GM10266 (cell line): Measurements from ENCODE around the gene UCP1.
A peak's percentile ranks its signal among the peaks of the same experiment; 100 is the strongest.

Experiments used
- DNase-seq: peaks from one replicate; pipeline ENCODE4 v3.0.0; 2012; ENCODE audit errors: extremely low spot score
- CTCF ChIP-seq: IDR thresholded peaks from 2 replicates; pipeline ENCODE4 v1.5.1; 2012; ENCODE audit warnings: mild to moderate bottlenecking, low read depth; ENCODE audit not compliant: control insufficient read depth, insufficient read depth; ENCODE audit errors: missing control alignments

UCP1 gene

GRCh38 chr4:140568507-140569306 lies at the start of gene UCP1:
Gene UCP1 (minus strand): TSS chr4:140568961. CDS start chr4:140568729, 232 bp downstream.
- TF ChIP-seq CTCF = no peak
- DNase-seq = no peak

DNA sequence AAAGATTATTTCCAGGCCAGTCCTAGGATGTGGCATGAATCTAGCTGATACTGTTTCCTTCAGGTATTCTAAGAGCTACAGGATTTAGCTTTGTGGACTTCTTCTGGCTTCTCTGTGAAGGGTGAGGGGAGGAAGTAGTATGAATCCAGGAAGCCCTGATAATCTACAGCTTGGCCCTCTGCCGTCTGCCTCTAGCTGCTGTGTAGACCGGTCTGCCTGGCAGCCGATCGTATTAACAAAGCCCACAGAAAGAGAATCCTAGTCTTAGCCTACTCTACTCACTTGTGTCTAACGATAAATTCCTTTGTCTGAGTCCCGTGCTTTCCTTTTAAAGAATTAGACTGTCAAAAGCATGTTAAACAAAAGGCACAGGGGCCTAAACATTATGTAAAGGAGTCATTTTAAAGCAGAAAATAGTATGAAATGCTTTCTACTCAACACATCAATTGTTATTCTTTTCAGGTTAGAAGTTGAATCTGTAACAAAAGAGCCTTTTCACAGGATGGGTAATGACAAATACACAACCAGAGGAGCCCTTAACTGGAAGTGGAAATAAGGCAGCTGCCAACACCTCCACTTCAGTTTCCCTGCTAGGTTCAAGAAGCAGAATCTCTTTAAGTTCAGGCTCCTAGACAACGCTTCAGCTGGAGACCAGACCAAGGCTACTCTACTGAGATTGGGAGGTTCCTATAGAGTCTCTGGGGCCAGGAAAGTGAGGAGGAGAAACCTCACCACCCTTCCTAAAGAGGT lies 48.9 kb upstream of the UCP1 start:
- no peak for DNase-seq
- TF ChIP-seq CTCF = no peak

DNA sequence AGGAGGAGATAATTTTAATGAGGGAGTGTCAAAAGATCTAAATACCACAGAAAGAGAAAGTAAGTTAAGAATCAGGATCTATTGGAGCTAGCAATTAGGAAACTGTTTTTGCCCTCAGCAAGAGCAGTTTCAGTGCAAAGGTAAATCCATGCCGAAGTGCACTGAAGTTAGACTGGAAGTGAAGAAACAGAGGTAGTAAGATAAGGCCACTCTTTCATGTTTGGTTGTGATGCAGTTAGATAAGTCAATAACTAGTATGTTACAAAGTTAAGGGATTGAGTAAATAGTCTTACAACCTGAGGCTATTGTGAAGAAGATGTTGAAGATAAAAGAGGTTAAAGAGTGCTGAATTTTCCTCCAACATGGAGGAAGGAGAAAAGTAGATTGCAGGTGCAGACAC lies 46.7 kb upstream of the UCP1 start:
- no peak for TF ChIP-seq CTCF
- no peak for DNase-seq

GRCh38 chr4:140612357-140612756 lies 43.6 kb upstream of the UCP1 start:
- TF ChIP-seq CTCF = no peak
- DNase-seq = no peak

DNA sequence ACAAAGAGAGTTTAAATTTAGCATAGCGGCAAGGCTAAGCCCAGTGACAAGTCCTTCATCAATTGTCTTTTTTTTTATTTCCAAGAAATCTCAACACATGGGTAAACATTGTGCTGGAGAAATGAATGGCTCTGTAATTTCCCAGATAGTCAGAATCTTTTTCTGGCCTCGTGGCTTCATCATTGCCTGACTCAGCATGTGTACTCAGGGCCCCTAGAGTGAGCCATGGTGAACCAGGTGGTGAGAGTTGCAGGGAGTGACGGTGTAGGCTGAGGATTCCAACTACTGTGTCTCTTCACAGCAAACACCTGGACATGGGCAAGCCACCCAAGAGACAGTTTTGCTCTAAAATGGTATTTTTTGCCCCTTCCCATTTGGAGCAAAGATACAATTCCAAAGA lies 43.1 kb upstream of the UCP1 start:
- no peak for DNase-seq
- TF ChIP-seq CTCF = no peak

- peak; percentile 12 for TF ChIP-seq CTCF
- DNase-seq = peak; percentile 71
Measured at GRCh38 chr4:140609548-140610425, 41.0 kb upstream of the UCP1 start.
